Gastroesophageal sphincter (tissue), 4 donors: ENCODE measurements around the gene CSMD2. TPM values are rescaled to one million over a fixed set of nuclear protein-coding genes. Genes with fewer than 3 reads are reported as not detected.

Experiments used
- ATAC-seq: fragments of 150-250 bp; one replicate; pipeline ENCODE4 v1.9.1; 2016; ENCODE audit warnings: mild to moderate bottlenecking, moderate library complexity
- H3K27ac ChIP-seq, 4 donors: fragments of 200-600 bp; sonication (generic) in 3 of 4; 1 replicate in 3 of 4; 2 replicates in 1 of 4; pipeline ENCODE4 v1.5.1; 2016 to 2019
- H3K27me3 ChIP-seq: fragments of 200-600 bp; sonication (generic); one replicate; pipeline ENCODE4 v1.5.1; 2019
- H3K36me3 ChIP-seq, 2 donors: fragments of 200-600 bp; sonication (generic); one replicate each; pipeline ENCODE4 v1.5.1; 2019; ENCODE audit warnings: control low read depth in 1 of 2
- H3K4me1 ChIP-seq, 3 donors: fragments of 200-600 bp; sonication (generic); 1 replicate in 2 of 3; 2 replicates in 1 of 3; pipeline ENCODE4 v1.5.1; 2016 to 2019; ENCODE audit warnings: control low read depth in 2 of 3
- H3K4me3 ChIP-seq, 2 donors: fragments of 200-600 bp; sonication (generic); one replicate each; pipeline ENCODE4 v1.5.1; 2019; ENCODE audit warnings: mild to moderate bottlenecking in 1 of 2, moderate library complexity in 1 of 2
- H3K9me3 ChIP-seq, 3 donors: fragments of 200-600 bp; sonication (generic); one replicate each; pipeline ENCODE4 v1.5.1; 2017 to 2019; ENCODE audit warnings: control low read depth in 2 of 3
- EP300 ChIP-seq: sonication (generic); formaldehyde crosslinking; IDR thresholded peaks from one replicate; pipeline ENCODE4 v1.6.1; 2017; ENCODE audit warnings: antibody characterized with exemption, mild to moderate bottlenecking
- POLR2A ChIP-seq, 2 donors: fragments of 450-650 bp; IDR thresholded peaks; one replicate each; pipeline ENCODE4 v1.6.1; 2017; ENCODE audit warnings: antibody characterized with exemption in 2 of 2, mild to moderate bottlenecking in 2 of 2, moderate library complexity in 1 of 2
- POLR2AphosphoS5 ChIP-seq: sonication (generic); formaldehyde crosslinking; IDR thresholded peaks from one replicate; pipeline ENCODE4 v1.6.1; 2017; ENCODE audit warnings: antibody characterized with exemption
- whole genome bisulfite sequencing, 2 donors: methylation state at CpG; one replicate each; pipeline ENCODE4 v1.1.5; 2018; ENCODE audit warnings: low coverage in 1 of 2; 5-methylcytosine and 5-hydroxymethylcytosine counted together
- total RNA-seq, 4 donors: library from RNA; depleted of rRNA; stranded (reverse); fragments of >200 nt; gene quantifications; one replicate each; pipeline ENCODE4 v1.1.0, GENCODE V29; 2016
- TF ChIP-seq, protein P1 (sequence below), 4 experiments: fragments of 200-600 bp in 2 of 4; fragments of 450-650 bp in 2 of 4; sonication (generic) in 1 of 4; IDR thresholded peaks; one replicate each; pipeline ENCODE4 v1.5.1; 2017 to 2019; ENCODE audit warnings: antibody characterized with exemption in 4 of 4, mild to moderate bottlenecking in 2 of 4, moderate library complexity in 2 of 4

The CSMD2 gene
- total RNA-seq, 4 donors from 2014 or later: 0.22 to 2.5 (median 0.37) TPM

DNA sequence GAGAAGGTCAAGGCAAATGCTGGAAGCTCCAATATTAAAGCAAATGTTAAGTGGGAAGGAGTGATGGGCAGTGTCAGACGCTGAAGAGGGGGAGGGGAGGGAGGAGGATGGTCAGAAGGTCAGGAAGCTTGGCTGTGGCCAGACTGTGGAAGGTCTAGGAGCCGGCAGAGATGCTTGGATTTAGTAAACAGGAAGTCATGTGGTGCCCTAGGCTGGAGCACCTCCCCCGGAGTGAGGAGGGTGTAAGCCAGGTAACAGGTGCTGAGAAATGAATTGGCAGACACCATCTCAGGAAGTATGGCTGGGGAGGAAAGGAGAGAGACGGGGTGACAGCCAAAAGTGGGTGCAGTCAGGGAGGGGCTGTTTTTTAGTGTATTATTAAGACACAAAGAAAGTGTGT lies 17.7 kb downstream of the CSMD2 start:
- H3K27me3 ChIP-seq: peaks cover 21% of the 10 kb centered on the region
- no peaks in the 10 kb centered on the region for H3K36me3 ChIP-seq
- no peaks in the 10 kb centered on the region for H3K9me3 ChIP-seq
- no peaks in the 10 kb centered on the region for H3K4me1 ChIP-seq
- H3K4me3 ChIP-seq: no peak overlapping the region
- TF ChIP-seq POLR2A (IDR thresholded peaks at IDR 0.05): no peak
- no peak for TF ChIP-seq EP300
- no peak for TF ChIP-seq POLR2AphosphoS5
- TF ChIP-seq, protein P1, sequence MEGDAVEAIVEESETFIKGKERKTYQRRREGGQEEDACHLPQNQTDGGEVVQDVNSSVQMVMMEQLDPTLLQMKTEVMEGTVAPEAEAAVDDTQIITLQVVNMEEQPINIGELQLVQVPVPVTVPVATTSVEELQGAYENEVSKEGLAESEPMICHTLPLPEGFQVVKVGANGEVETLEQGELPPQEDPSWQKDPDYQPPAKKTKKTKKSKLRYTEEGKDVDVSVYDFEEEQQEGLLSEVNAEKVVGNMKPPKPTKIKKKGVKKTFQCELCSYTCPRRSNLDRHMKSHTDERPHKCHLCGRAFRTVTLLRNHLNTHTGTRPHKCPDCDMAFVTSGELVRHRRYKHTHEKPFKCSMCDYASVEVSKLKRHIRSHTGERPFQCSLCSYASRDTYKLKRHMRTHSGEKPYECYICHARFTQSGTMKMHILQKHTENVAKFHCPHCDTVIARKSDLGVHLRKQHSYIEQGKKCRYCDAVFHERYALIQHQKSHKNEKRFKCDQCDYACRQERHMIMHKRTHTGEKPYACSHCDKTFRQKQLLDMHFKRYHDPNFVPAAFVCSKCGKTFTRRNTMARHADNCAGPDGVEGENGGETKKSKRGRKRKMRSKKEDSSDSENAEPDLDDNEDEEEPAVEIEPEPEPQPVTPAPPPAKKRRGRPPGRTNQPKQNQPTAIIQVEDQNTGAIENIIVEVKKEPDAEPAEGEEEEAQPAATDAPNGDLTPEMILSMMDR (IDR thresholded peaks at IDR 0.05): no peak
- 15 to 19% methylated on average over 3 to 4 of the region's 4 CpGs for WGBS, 2 donors
- no peak overlapping the region for H3K27ac ChIP-seq
- ATAC-seq: no peak

DNA sequence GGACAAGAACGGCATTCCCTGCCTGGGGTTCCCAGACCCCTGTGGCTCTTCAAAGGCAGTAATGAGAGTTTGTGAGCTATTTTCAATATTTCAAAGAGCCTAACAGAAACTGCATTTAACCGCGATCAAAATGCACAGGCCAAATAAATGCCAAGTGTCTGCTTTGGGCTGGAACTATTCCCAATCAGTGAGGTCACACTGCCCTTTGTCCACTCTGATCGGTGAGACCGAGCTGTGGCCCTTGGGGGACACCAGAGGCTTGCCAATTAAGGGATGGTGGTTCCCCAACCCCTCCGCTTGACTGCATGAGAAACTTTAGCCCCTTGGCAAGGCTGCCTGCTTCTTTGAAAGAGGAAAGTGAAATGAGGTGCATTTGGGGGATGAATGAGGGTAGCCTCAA lies 20.3 kb downstream of the CSMD2 start:
- ATAC-seq: no peak
- Histone ChIP-seq H3K36me3 (no peaks in the 10 kb centered on the region), H3K4me3 (no peak overlapping the region), H3K4me1 (no peaks in the 10 kb centered on the region), H3K27me3 (peaks cover 28% of the 10 kb centered on the region), H3K27ac (no peak overlapping the region), H3K9me3 (no peaks in the 10 kb centered on the region)
- 81 to 91% methylated on average over 2 to 4 of the region's 6 CpGs for WGBS, 2 donors
- no peak for TF ChIP-seq EP300
- TF ChIP-seq, protein P1 (IDR thresholded peaks at IDR 0.05): no peak
- no peak for TF ChIP-seq POLR2AphosphoS5
- TF ChIP-seq POLR2A (IDR thresholded peaks at IDR 0.05): no peak

DNA sequence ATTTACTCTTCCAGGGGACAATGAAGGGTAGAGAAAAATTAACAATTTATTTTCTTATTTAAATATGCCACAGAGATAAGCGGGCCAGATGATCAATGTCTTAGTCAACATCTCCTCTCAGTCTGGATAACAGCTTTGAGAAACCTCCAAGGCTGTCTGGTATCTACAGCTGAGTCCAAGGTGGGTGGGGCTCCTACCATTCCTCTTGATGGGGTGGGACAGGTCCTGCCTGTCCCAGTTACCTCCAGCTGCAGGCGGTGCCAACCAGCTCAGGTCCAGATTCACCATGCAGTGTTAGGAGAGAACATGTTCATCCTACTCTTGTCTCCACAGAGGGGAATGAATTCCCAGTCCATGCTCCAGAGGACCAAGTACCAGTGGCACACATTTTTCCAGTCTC lies 21.1 kb downstream of the CSMD2 start:
- H3K27ac ChIP-seq: no peak overlapping the region
- no peaks in the 10 kb centered on the region for H3K4me1 ChIP-seq
- TF ChIP-seq, protein P1 (IDR thresholded peaks at IDR 0.05): no peak
- TF ChIP-seq POLR2AphosphoS5 (no peak), POLR2A (IDR thresholded peaks at IDR 0.05) (no peak), EP300 (no peak)
- no peak for ATAC-seq
- no peaks in the 10 kb centered on the region for H3K36me3 ChIP-seq
- H3K4me3 ChIP-seq: no peak overlapping the region
- H3K9me3 ChIP-seq: no peaks in the 10 kb centered on the region
- peaks cover 28% of the 10 kb centered on the region for H3K27me3 ChIP-seq
- 75 to 82% methylated on average over 1 to 2 of the region's 2 CpGs for WGBS, 2 donors

DNA sequence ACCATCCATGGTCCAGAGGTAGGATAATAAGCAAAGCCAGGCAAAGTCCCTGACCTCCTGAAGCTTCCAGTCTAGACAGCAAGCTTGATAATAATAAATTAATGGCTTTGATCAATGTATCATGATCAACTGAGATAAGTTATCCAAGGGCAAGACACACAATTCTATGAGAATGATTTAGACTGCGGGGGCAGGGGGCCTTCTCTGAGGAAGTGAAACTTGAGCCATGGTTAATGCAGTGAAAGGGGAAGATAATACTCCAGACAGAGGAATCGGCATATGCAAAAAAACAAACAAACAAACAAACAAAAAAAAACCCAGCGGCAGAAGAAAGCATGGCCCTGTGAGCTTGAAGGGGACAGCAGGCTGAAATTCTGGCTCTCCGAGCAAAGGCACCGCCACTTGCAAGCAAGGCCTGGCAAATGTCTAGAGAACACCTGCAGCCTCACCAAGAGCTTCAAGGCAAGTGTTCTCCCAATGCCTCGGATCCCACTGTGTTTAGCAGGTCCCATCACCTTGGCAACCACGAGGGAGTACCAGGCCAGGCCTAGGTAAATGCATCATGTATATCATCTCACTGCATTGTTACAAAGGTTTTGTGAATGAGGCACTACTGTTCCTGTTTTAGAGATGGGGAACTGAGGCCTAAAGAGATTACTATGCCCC lies 24.9 kb downstream of the CSMD2 start:
- WGBS, 2 donors: 48 to 61% methylated on average over 3 to 6 of the region's 7 CpGs
- no peak overlapping the region for H3K27ac ChIP-seq

DNA sequence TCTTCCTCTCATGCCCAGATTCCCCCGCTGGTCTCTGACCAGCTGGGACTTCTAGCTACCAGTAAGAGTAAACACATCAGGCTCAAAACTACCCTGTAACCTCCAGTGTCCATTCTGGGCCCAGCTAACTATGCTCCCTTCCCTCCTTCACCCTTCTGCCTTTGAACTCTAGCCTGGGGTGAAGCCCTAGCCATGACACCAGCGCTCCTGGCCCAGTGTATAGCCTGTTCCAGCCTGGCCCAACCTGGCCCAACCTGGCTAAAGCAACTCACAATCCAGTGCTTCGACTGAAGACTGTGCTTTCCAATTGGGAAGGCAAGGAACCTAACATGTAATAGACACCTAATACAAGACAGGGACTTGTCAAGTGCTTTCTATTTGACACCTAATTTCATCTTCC lies 27.6 kb downstream of the CSMD2 start:
- 67 to 79% methylated on average over 1 to 3 of the region's 3 CpGs for WGBS, 2 donors
- Histone ChIP-seq H3K4me3 (no peak overlapping the region), H3K36me3 (no peaks in the 10 kb centered on the region), H3K9me3 (no peaks in the 10 kb centered on the region), H3K27me3 (peaks cover 6% of the 10 kb centered on the region), H3K4me1 (no peaks in the 10 kb centered on the region), H3K27ac (no peak overlapping the region)
- TF ChIP-seq POLR2AphosphoS5: no peak
- TF ChIP-seq POLR2A (IDR thresholded peaks at IDR 0.05): no peak
- no peak for TF ChIP-seq EP300
- TF ChIP-seq, protein P1 (IDR thresholded peaks at IDR 0.05): no peak
- ATAC-seq: no peak

More for the DNA sequence above, 24.9 kb downstream of the CSMD2 start:
- Histone ChIP-seq H3K9me3 (no peaks in the 10 kb centered on the region), H3K4me3 (no peak overlapping the region), H3K27me3 (peaks cover 17% of the 10 kb centered on the region), H3K4me1 (no peaks in the 10 kb centered on the region), H3K36me3 (no peaks in the 10 kb centered on the region)
- TF ChIP-seq, protein P1 (IDR thresholded peaks at IDR 0.05): no peak
- no peak for TF ChIP-seq EP300
- no peak for TF ChIP-seq POLR2A (IDR thresholded peaks at IDR 0.05)
- no peak for TF ChIP-seq POLR2AphosphoS5
- no peak for ATAC-seq
